ENCODE data around the gene UBQLN1. TPM values are rescaled to one million over a fixed set of nuclear protein-coding genes. Genes with fewer than 3 reads are reported as not detected.

Gene UBQLN1
- polyA plus RNA-seq, 1 of the 3 experiments (the other 2 are of a cell fraction), result 60.3 TPM

DNA sequence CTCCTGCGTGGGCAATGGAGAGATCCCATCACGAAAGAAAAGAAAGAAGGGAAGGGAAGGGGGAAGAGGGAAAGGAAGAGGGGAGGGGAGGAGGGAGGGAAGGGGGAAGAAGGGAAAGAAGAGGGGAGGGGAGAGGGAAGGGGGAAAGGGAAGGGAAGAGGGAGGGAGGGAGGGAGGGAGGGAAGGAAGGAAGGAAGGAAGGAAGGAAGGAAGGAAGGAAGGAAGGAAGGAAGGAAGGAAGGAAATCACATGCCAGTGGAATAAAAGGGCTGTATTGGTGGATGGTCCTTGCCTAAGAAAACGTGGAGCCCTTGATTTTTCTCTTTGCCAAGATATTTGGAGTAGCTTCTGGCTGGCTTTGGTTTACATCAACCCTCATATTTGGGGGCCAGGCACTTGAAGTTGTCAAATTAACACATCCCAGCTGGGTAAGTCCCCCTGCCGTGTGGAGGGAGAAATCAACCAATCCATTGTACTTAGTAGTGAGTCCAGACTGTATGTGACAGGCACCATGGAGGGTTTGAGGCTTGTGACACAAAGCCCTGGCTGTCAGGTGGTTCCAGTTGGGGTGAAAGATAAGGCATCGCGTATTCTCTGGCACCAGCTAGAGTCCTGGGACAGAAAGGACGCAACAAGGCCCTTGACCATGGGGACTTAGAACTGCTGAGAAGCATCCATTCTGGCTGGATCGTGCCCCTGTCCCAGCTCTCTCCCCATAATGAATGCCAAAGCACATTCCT is 61.1 kb downstream of the UBQLN1 start:
- Histone ChIP-seq H3K79me2 (ENCODE audit: insufficient read depth) (no peaks in the 10 kb centered on the region), H3K4me1 (ENCODE audit: control insufficient read depth in 1 of 2, insufficient read depth in 2 of 2, low read depth in 1 of 2, low read length in 1 of 2) (peaks cover 0 to 16% of the 10 kb centered on the region in 2 experiments; a peak in 3 of 4 replicates), H4K20me1 (ENCODE audit: insufficient read depth) (no peaks in the 10 kb centered on the region), H3K36me3 (replicated peaks in 1 of 2; ENCODE audit: control insufficient read depth in 1 of 2, insufficient read depth in 2 of 2, low read length in 1 of 2) (peaks cover 15 to 19% of the 10 kb centered on the region in 2 experiments), H3K27ac (ENCODE audit: low read depth in 2 of 2, low read length in 1 of 2) (no peak overlapping the region), H3K9me3 (no peaks in the 10 kb centered on the region), H3K4me3 (ENCODE audit: low read depth in 2 of 2, low read length in 1 of 2) (no peak overlapping the region), H2AFZ (ENCODE audit: low read depth) (no peak overlapping the region), H3K9me2 (no peaks in the 10 kb centered on the region), H3K4me2 (no peak overlapping the region), H3K9ac (no peak overlapping the region), H3F3A (replicated peaks; ENCODE audit: insufficient read depth) (no peaks in the 10 kb centered on the region), H3K27me3 (ENCODE audit: insufficient read depth) (no peaks in the 10 kb centered on the region)
- ChIA-PET POLR2A (interaction anchor here (0.7 kb wide), 1 partner anchor 23 kb away, joined by 3 read pairs; no protein-coding TSS in a partner anchor), CTCF (interaction anchor here (0.7 to 1.3 kb wide), 3 partner anchors 10 to 26 kb away, joined by 3 read pairs; no protein-coding TSS in a partner anchor)
- TF ChIP-seq, protein P1, sequence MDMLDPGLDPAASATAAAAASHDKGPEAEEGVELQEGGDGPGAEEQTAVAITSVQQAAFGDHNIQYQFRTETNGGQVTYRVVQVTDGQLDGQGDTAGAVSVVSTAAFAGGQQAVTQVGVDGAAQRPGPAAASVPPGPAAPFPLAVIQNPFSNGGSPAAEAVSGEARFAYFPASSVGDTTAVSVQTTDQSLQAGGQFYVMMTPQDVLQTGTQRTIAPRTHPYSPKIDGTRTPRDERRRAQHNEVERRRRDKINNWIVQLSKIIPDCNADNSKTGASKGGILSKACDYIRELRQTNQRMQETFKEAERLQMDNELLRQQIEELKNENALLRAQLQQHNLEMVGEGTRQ (IDR thresholded peaks at IDR 0.05; ENCODE audit: borderline replicate concordance, low read depth, low read length), result no peak
- no peak for TF ChIP-seq RFX5 (IDR thresholded peaks at IDR 0.05; ENCODE audit: low read length)
- TF ChIP-seq, protein P2, sequence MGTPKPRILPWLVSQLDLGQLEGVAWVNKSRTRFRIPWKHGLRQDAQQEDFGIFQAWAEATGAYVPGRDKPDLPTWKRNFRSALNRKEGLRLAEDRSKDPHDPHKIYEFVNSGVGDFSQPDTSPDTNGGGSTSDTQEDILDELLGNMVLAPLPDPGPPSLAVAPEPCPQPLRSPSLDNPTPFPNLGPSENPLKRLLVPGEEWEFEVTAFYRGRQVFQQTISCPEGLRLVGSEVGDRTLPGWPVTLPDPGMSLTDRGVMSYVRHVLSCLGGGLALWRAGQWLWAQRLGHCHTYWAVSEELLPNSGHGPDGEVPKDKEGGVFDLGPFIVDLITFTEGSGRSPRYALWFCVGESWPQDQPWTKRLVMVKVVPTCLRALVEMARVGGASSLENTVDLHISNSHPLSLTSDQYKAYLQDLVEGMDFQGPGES (IDR thresholded peaks at IDR 0.05; ENCODE audit: low read depth, low read length), result no peak
- no peak for TF ChIP-seq GABPA (IDR thresholded peaks at IDR 0.05; ENCODE audit: low read depth)
- no peak for TF ChIP-seq RCOR1 (IDR thresholded peaks at IDR 0.05; ENCODE audit: low read length)
- TF ChIP-seq CHD2 (IDR thresholded peaks at IDR 0.05; ENCODE audit: low read length, partially characterized antibody), result no peak
- 94% methylated on average over 7 of the region's 8 CpGs for WGBS (ENCODE audit: low lambda C conversion rate)
- no peak for DNase-seq

DNA sequence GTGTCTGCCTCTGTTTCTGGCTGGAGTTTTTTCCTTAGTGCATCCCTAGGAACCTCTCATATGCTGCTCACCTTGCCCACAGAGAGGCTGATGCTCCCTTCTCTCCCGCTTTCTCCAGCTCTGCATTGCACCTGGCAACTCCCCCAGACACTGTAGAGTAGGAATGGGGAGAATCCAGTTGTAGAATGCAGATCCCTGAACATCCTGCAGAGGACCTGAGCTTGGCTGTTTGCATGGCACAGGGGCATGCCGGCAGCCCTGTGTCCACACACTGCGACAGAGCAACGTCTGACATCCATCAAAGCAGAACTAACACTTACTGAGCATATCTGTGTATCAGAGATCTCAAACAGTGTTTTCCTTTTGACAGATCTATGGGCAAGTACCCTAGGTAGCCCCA is 65.0 kb downstream of the UBQLN1 start:
- DNase-seq, result no peak
- 83% methylated on average over 4 of the region's 4 CpGs for WGBS (ENCODE audit: low lambda C conversion rate)
- no peaks in the 10 kb centered on the region for H4K20me1 ChIP-seq (ENCODE audit: insufficient read depth)
- CTCF ChIA-PET, result interaction anchor here (1.2 to 1.5 kb wide), 3 partner anchors 22 to 308 kb away, joined by 4 to 5 read pairs (median 4); no protein-coding TSS in a partner anchor
- POLR2A ChIA-PET, result interaction anchor here (1.0 kb wide), 1 partner anchor 12 kb away, joined by 3 read pairs; no protein-coding TSS in a partner anchor
- H3K4me3 ChIP-seq (ENCODE audit: low read depth in 2 of 2, low read length in 1 of 2), result no peak overlapping the region
- H3K4me2 ChIP-seq, result no peak overlapping the region
- no peaks in the 10 kb centered on the region for H3K79me2 ChIP-seq (ENCODE audit: insufficient read depth)
- no peaks in the 10 kb centered on the region for H3K9me3 ChIP-seq
- H3K36me3 ChIP-seq (replicated peaks in 1 of 2; ENCODE audit: control insufficient read depth in 1 of 2, insufficient read depth in 2 of 2, low read length in 1 of 2), result peaks cover 8 to 10% of the 10 kb centered on the region in 2 experiments
- H3K9me2 ChIP-seq, result no peaks in the 10 kb centered on the region
- H3F3A ChIP-seq (replicated peaks; ENCODE audit: insufficient read depth), result no peaks in the 10 kb centered on the region
- H3K27me3 ChIP-seq (ENCODE audit: insufficient read depth), result no peaks in the 10 kb centered on the region
- TF ChIP-seq FOXM1 (IDR thresholded peaks at IDR 0.05; ENCODE audit: low read depth), result no peak
- no peak for TF ChIP-seq JUND (IDR thresholded peaks at IDR 0.05)
- no peak for TF ChIP-seq FOSL2 (IDR thresholded peaks at IDR 0.05; ENCODE audit: borderline replicate concordance, low read depth)
- TF ChIP-seq RFX5 (IDR thresholded peaks at IDR 0.05; ENCODE audit: low read length), result no peak
- no peak for TF ChIP-seq MXI1 (IDR thresholded peaks at IDR 0.05; ENCODE audit: low read depth, low read length)
- no peak for TF ChIP-seq TCF12 (IDR thresholded peaks at IDR 0.05)
- no peak for TF ChIP-seq TAF1 (IDR thresholded peaks at IDR 0.05; ENCODE audit: borderline replicate concordance, low read depth, low read length)
- TF ChIP-seq ELF1 (IDR thresholded peaks at IDR 0.05), result no peak
- TF ChIP-seq EP300 (IDR thresholded peaks at IDR 0.05; ENCODE audit: borderline replicate concordance in 1 of 2, low read depth in 1 of 2, low read length in 1 of 2), result no peak
- TF ChIP-seq GABPA (IDR thresholded peaks at IDR 0.05; ENCODE audit: low read depth), result no peak
- no peak for TF ChIP-seq RCOR1 (IDR thresholded peaks at IDR 0.05; ENCODE audit: low read length)
- TF ChIP-seq, protein P1 (IDR thresholded peaks at IDR 0.05; ENCODE audit: borderline replicate concordance, low read depth, low read length), result no peak
- TF ChIP-seq, protein P3, sequence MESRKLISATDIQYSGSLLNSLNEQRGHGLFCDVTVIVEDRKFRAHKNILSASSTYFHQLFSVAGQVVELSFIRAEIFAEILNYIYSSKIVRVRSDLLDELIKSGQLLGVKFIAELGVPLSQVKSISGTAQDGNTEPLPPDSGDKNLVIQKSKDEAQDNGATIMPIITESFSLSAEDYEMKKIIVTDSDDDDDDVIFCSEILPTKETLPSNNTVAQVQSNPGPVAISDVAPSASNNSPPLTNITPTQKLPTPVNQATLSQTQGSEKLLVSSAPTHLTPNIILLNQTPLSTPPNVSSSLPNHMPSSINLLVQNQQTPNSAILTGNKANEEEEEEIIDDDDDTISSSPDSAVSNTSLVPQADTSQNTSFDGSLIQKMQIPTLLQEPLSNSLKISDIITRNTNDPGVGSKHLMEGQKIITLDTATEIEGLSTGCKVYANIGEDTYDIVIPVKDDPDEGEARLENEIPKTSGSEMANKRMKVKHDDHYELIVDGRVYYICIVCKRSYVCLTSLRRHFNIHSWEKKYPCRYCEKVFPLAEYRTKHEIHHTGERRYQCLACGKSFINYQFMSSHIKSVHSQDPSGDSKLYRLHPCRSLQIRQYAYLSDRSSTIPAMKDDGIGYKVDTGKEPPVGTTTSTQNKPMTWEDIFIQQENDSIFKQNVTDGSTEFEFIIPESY (IDR thresholded peaks at IDR 0.05; ENCODE audit: borderline replicate concordance, low read depth), result no peak
- no peak for TF ChIP-seq CHD2 (IDR thresholded peaks at IDR 0.05; ENCODE audit: low read length, partially characterized antibody)
- TF ChIP-seq YY1 (IDR thresholded peaks at IDR 0.05; ENCODE audit: low read depth), result no peak
- H3K4me1 ChIP-seq (ENCODE audit: control insufficient read depth in 1 of 2, insufficient read depth in 2 of 2, low read depth in 1 of 2, low read length in 1 of 2), result peaks cover 0 to 3% of the 10 kb centered on the region in 2 experiments; a peak in 2 of 4 replicates
- H2AFZ ChIP-seq (ENCODE audit: low read depth), result no peak overlapping the region
- no peak overlapping the region for H3K9ac ChIP-seq
- H3K27ac ChIP-seq (ENCODE audit: low read depth in 2 of 2, low read length in 1 of 2), result no peak overlapping the region
